ENCODE results near the gene ADCYAP1R1. TPM values are rescaled to one million over a fixed set of nuclear protein-coding genes. Genes with fewer than 3 reads are reported as not detected.

ADCYAP1R1 gene
- total and polyA plus RNA-seq, 2 donors (not counting 1 experiment from before 2014, with no cell fraction given), result not detected

- 63% methylated on average over 2 of the region's 3 CpGs for WGBS (ENCODE audit: insufficient coverage)
- no peak overlapping the region for H3K4me2 ChIP-seq (replicated peaks; ENCODE audit: low read depth, low read length, poor library complexity, severe bottlenecking)
- no peaks in the 10 kb centered on the region for H3K4me1 ChIP-seq (ENCODE audit: control insufficient read depth in 2 of 2, insufficient read depth in 2 of 2, low read length in 2 of 2)
- peaks cover 6% of the 10 kb centered on the region for H3K27me3 Mint-ChIP-seq
- TF ChIP-seq, protein P1, sequence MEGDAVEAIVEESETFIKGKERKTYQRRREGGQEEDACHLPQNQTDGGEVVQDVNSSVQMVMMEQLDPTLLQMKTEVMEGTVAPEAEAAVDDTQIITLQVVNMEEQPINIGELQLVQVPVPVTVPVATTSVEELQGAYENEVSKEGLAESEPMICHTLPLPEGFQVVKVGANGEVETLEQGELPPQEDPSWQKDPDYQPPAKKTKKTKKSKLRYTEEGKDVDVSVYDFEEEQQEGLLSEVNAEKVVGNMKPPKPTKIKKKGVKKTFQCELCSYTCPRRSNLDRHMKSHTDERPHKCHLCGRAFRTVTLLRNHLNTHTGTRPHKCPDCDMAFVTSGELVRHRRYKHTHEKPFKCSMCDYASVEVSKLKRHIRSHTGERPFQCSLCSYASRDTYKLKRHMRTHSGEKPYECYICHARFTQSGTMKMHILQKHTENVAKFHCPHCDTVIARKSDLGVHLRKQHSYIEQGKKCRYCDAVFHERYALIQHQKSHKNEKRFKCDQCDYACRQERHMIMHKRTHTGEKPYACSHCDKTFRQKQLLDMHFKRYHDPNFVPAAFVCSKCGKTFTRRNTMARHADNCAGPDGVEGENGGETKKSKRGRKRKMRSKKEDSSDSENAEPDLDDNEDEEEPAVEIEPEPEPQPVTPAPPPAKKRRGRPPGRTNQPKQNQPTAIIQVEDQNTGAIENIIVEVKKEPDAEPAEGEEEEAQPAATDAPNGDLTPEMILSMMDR (IDR thresholded peaks at IDR 0.05), result no peak
- TF ChIP-seq EZH2 (IDR thresholded peaks at IDR 0.05; ENCODE audit: borderline replicate concordance, insufficient read depth, low read depth, low read length, poor library complexity, severe bottlenecking), result no peak
- no peak overlapping the region for H3K4me3 ChIP-seq (ENCODE audit: control extremely low read depth in 1 of 5, extremely low read depth in 1 of 5, insufficient read depth in 1 of 5, low read depth in 2 of 5, low read length in 4 of 5)
- no peak overlapping the region for H2AFZ ChIP-seq (ENCODE audit: insufficient read depth, low read depth, low read length, poor library complexity, severe bottlenecking)
- POLR2A ChIA-PET, result no interaction called here
- H3K9ac ChIP-seq (ENCODE audit: low read length), result no peak overlapping the region
- H3K79me2 ChIP-seq (ENCODE audit: control insufficient read depth, insufficient read depth, low read length), result no peaks in the 10 kb centered on the region
- intact Hi-C loops (cut with micrococcal nuclease), result no loop called here
- H3K27me3 ChIP-seq (replicated peaks in 1 of 4; ENCODE audit: control extremely low read depth in 1 of 4, control insufficient read depth in 3 of 4, insufficient read depth in 4 of 4, low read length in 3 of 4), result peaks cover 0 to 2% (median 0%) of the 10 kb centered on the region in 4 experiments
- H4K20me1 ChIP-seq (ENCODE audit: control insufficient read depth, insufficient read depth, low read length, poor library complexity, severe bottlenecking), result no peaks in the 10 kb centered on the region
- no peaks in the 10 kb centered on the region for H3K36me3 ChIP-seq (replicated peaks in 1 of 2; ENCODE audit: control extremely low read depth in 1 of 2, control insufficient read depth in 1 of 2, extremely low read depth in 1 of 2, insufficient read depth in 2 of 2, low read length in 1 of 2)
- H3K27ac Mint-ChIP-seq, result no peak overlapping the region
- no peak for DNase-seq
- H3K9me3 Mint-ChIP-seq (ENCODE audit: insufficient read depth), result no peaks in the 10 kb centered on the region
- no peak overlapping the region for H3K27ac ChIP-seq (ENCODE audit: low read length in 2 of 2)
- H3K9me3 ChIP-seq (ENCODE audit: control extremely low read depth in 1 of 3, control insufficient read depth in 2 of 3, insufficient read depth in 1 of 3, low read length in 2 of 3), result peaks cover 0 to 8% (median 0%) of the 10 kb centered on the region in 3 donors
- H3K4me3 Mint-ChIP-seq, result no peak overlapping the region
- CTCF ChIA-PET, result no interaction called here
- H3K4me1 Mint-ChIP-seq, result no peaks in the 10 kb centered on the region
- ATAC-seq (ENCODE audit: low read depth), result no peak
Observed at GRCh38 chr7:31100871-31101270, 48.8 kb downstream of the ADCYAP1R1 start.

- no peaks in the 10 kb centered on the region for H3K79me2 ChIP-seq (ENCODE audit: control insufficient read depth, insufficient read depth, low read length)
- no peaks in the 10 kb centered on the region for H3K9me3 Mint-ChIP-seq (ENCODE audit: insufficient read depth)
- WGBS (ENCODE audit: insufficient coverage), result 89% methylated on average over 4 of the region's 5 CpGs
- intact Hi-C loops (cut with micrococcal nuclease), result no loop called here
- no peak overlapping the region for H3K4me3 Mint-ChIP-seq
- H3K27ac ChIP-seq (ENCODE audit: low read length in 2 of 2), result no peak overlapping the region
- H4K20me1 ChIP-seq (ENCODE audit: control insufficient read depth, insufficient read depth, low read length, poor library complexity, severe bottlenecking), result no peaks in the 10 kb centered on the region
- ATAC-seq (ENCODE audit: low read depth) (no peak), DNase-seq (no peak)
- ChIA-PET POLR2A (no interaction called here), CTCF (no interaction called here)
- H3K4me3 ChIP-seq (ENCODE audit: control extremely low read depth in 1 of 5, extremely low read depth in 1 of 5, insufficient read depth in 1 of 5, low read depth in 2 of 5, low read length in 4 of 5), result no peak overlapping the region
- H3K9ac ChIP-seq (ENCODE audit: low read length), result no peak overlapping the region
- H3K4me1 ChIP-seq (ENCODE audit: control insufficient read depth in 2 of 2, insufficient read depth in 2 of 2, low read length in 2 of 2), result no peaks in the 10 kb centered on the region
- no peak overlapping the region for H3K27ac Mint-ChIP-seq
- H3K27me3 Mint-ChIP-seq, result peaks cover 6% of the 10 kb centered on the region
- H3K36me3 ChIP-seq (replicated peaks in 1 of 2; ENCODE audit: control extremely low read depth in 1 of 2, control insufficient read depth in 1 of 2, extremely low read depth in 1 of 2, insufficient read depth in 2 of 2, low read length in 1 of 2), result no peaks in the 10 kb centered on the region
- no peaks in the 10 kb centered on the region for H3K27me3 ChIP-seq (replicated peaks in 1 of 4; ENCODE audit: control extremely low read depth in 1 of 4, control insufficient read depth in 3 of 4, insufficient read depth in 4 of 4, low read length in 3 of 4)
- TF ChIP-seq, protein P1 (IDR thresholded peaks at IDR 0.05), result no peak
- TF ChIP-seq EZH2 (IDR thresholded peaks at IDR 0.05; ENCODE audit: borderline replicate concordance, insufficient read depth, low read depth, low read length, poor library complexity, severe bottlenecking), result no peak
- no peak overlapping the region for H2AFZ ChIP-seq (ENCODE audit: insufficient read depth, low read depth, low read length, poor library complexity, severe bottlenecking)
- H3K4me2 ChIP-seq (replicated peaks; ENCODE audit: low read depth, low read length, poor library complexity, severe bottlenecking), result no peak overlapping the region
- H3K9me3 ChIP-seq (ENCODE audit: control extremely low read depth in 1 of 3, control insufficient read depth in 2 of 3, insufficient read depth in 1 of 3, low read length in 2 of 3), result peaks cover 0 to 8% (median 0%) of the 10 kb centered on the region in 3 donors
- no peaks in the 10 kb centered on the region for H3K4me1 Mint-ChIP-seq
Observed at GRCh38 chr7:31101544-31101943, 49.4 kb downstream of the ADCYAP1R1 start.
